DOHH2 (cell line): ENCODE results near the gene FAM168B.

ENCODE experiments used
- CTCF ChIP-seq: fragments of 200-600 bp; sonication (generic); IDR thresholded peaks from one replicate; pipeline ENCODE4 v1.5.1; 2014; ENCODE audit warnings: antibody characterized with exemption, mild to moderate bottlenecking, low read depth, low read length; ENCODE audit not compliant: poor library complexity, severe bottlenecking
- EZH2phosphoT487 ChIP-seq: fragments of 200-600 bp; sonication (generic); IDR thresholded peaks from 2 replicates; pipeline ENCODE4 v1.6.1; 2017; ENCODE audit warnings: borderline replicate concordance, mild to moderate bottlenecking, antibody characterized with exemption, low read length, moderate library complexity, mixed read lengths

- no peak for TF ChIP-seq CTCF
- no peak for TF ChIP-seq EZH2phosphoT487
Observed at GRCh38 chr2:131077966-131078365, 15.3 kb downstream of the FAM168B start.
